NOMO-1 (cell line): ENCODE measurements around the gene FOXC2.

ENCODE experiments used
- DNase-seq, 2 experiments: peaks; one replicate each; lab custom pipeline; 2025; ENCODE audit not compliant: unreplicated experiment in 2 of 2; lab: John Stamatoyannopoulos, UW

The FOXC2 gene

GRCh38 chr16:86571530-86571915, 4.9 kb downstream of the FOXC2 start:
- DNase-seq, result no peak

- DNase-seq, result no peak
Measured at GRCh38 chr16:86572041-86572521, 5.5 kb downstream of the FOXC2 start.

GRCh38 chr16:86572606-86573005, 6.0 kb downstream of the FOXC2 start:
- no peak for DNase-seq

GRCh38 chr16:86573215-86573614, 6.6 kb downstream of the FOXC2 start:
- no peak for DNase-seq

GRCh38 chr16:86573646-86574508, 7.2 kb downstream of the FOXC2 start:
- DNase-seq, result no peak

- DNase-seq, result no peak
Measured at GRCh38 chr16:86574646-86575045, 8.0 kb downstream of the FOXC2 start.

- no peak for DNase-seq
Measured at GRCh38 chr16:86575095-86575685, 8.6 kb downstream of the FOXC2 start.

GRCh38 chr16:86575754-86576557, 9.3 kb downstream of the FOXC2 start:
- peak in 1 of 2 experiments; percentile 9 for DNase-seq

- DNase-seq, result no peak
Measured at GRCh38 chr16:86576591-86577313, 10.1 kb downstream of the FOXC2 start.

- DNase-seq, result no peak
Measured at GRCh38 chr16:86577314-86577971, 10.8 kb downstream of the FOXC2 start.

- DNase-seq, result no peak
Measured at GRCh38 chr16:86578061-86578599, 11.5 kb downstream of the FOXC2 start, which contains the start of gene FOXL1. FOXL1 (plus strand) TSS chr16:86578549; CDS start chr16:86578724, 175 bp downstream.

- DNase-seq, result no peak
Measured at GRCh38 chr16:86578611-86579267, 12.1 kb downstream of the FOXC2 start.

- no peak for DNase-seq
Measured at GRCh38 chr16:86579268-86580062, 12.8 kb downstream of the FOXC2 start.

- DNase-seq, result no peak
Measured at GRCh38 chr16:86580063-86580790, 13.6 kb downstream of the FOXC2 start.

- DNase-seq, result no peak
Measured at GRCh38 chr16:86580791-86581170, 14.2 kb downstream of the FOXC2 start.

GRCh38 chr16:86581458-86581857, 14.8 kb downstream of the FOXC2 start:
- DNase-seq, result no peak

GRCh38 chr16:86584071-86584685, 17.5 kb downstream of the FOXC2 start:
- DNase-seq, result no peak
